ENCODE data around the gene CXCR1. TPM values are rescaled to one million over a fixed set of nuclear protein-coding genes. Genes with fewer than 3 reads are reported as not detected.

CXCR1 gene
- total RNA-seq, 1 donor from 2014 or later, result not detected

- H3K27ac Mint-ChIP-seq (ENCODE audit: unreplicated experiment), result no peak overlapping the region
Measured at GRCh38 chr2:218168016-218168415, 1.3 kb upstream of the CXCR1 start.

GRCh38 chr2:218162814-218163213 lies 3.9 kb downstream of the CXCR1 start:
- DNase-seq, result no peak
- H3K27me3 Mint-ChIP-seq (ENCODE audit: unreplicated experiment), result peaks cover 2% of the 10 kb centered on the region
- no peak overlapping the region for H3K4me3 Mint-ChIP-seq (ENCODE audit: unreplicated experiment)
- TF ChIP-seq CTCF (IDR thresholded peaks at IDR 0.05; ENCODE audit: partially characterized antibody, unreplicated experiment), result no peak
- H3K36me3 Mint-ChIP-seq (ENCODE audit: unreplicated experiment), result peaks cover 3% of the 10 kb centered on the region
- H3K9me3 Mint-ChIP-seq (ENCODE audit: unreplicated experiment), result no peaks in the 10 kb centered on the region
- H3K27ac Mint-ChIP-seq (ENCODE audit: unreplicated experiment), result no peak overlapping the region
- no peaks in the 10 kb centered on the region for H3K4me1 Mint-ChIP-seq (ENCODE audit: low read depth, unreplicated experiment)

More at GRCh38 chr2:218168016-218168415, 1.3 kb upstream of the CXCR1 start:
- H3K27me3 Mint-ChIP-seq (ENCODE audit: unreplicated experiment), result peaks cover 8% of the 10 kb centered on the region
- H3K36me3 Mint-ChIP-seq (ENCODE audit: unreplicated experiment), result peaks cover 3% of the 10 kb centered on the region
- TF ChIP-seq CTCF (IDR thresholded peaks at IDR 0.05; ENCODE audit: partially characterized antibody, unreplicated experiment), result no peak
- no peak overlapping the region for H3K4me3 Mint-ChIP-seq (ENCODE audit: unreplicated experiment)
- no peaks in the 10 kb centered on the region for H3K9me3 Mint-ChIP-seq (ENCODE audit: unreplicated experiment)
- no peaks in the 10 kb centered on the region for H3K4me1 Mint-ChIP-seq (ENCODE audit: low read depth, unreplicated experiment)
- DNase-seq, result no peak

- peaks cover 2% of the 10 kb centered on the region for H3K27me3 Mint-ChIP-seq (ENCODE audit: unreplicated experiment)
- H3K27ac Mint-ChIP-seq (ENCODE audit: unreplicated experiment), result no peak overlapping the region
- no peaks in the 10 kb centered on the region for H3K9me3 Mint-ChIP-seq (ENCODE audit: unreplicated experiment)
- H3K36me3 Mint-ChIP-seq (ENCODE audit: unreplicated experiment), result peaks cover 3% of the 10 kb centered on the region
- no peaks in the 10 kb centered on the region for H3K4me1 Mint-ChIP-seq (ENCODE audit: low read depth, unreplicated experiment)
- no peak overlapping the region for H3K4me3 Mint-ChIP-seq (ENCODE audit: unreplicated experiment)
- no peak for TF ChIP-seq CTCF (IDR thresholded peaks at IDR 0.05; ENCODE audit: partially characterized antibody, unreplicated experiment)
- DNase-seq, result no peak
Measured at GRCh38 chr2:218161644-218162043, 5.1 kb downstream of the CXCR1 start.

- H3K27me3 Mint-ChIP-seq (ENCODE audit: unreplicated experiment), result peaks cover 2% of the 10 kb centered on the region
- H3K36me3 Mint-ChIP-seq (ENCODE audit: unreplicated experiment), result no peaks in the 10 kb centered on the region
- DNase-seq, result no peak
- H3K4me1 Mint-ChIP-seq (ENCODE audit: low read depth, unreplicated experiment), result no peaks in the 10 kb centered on the region
- H3K4me3 Mint-ChIP-seq (ENCODE audit: unreplicated experiment), result no peak overlapping the region
- H3K9me3 Mint-ChIP-seq (ENCODE audit: unreplicated experiment), result no peaks in the 10 kb centered on the region
- TF ChIP-seq CTCF (IDR thresholded peaks at IDR 0.05; ENCODE audit: partially characterized antibody, unreplicated experiment), result no peak
- no peak overlapping the region for H3K27ac Mint-ChIP-seq (ENCODE audit: unreplicated experiment)
Measured at GRCh38 chr2:218155953-218156479, 10.7 kb downstream of the CXCR1 start.

- H3K36me3 Mint-ChIP-seq (ENCODE audit: unreplicated experiment), result no peaks in the 10 kb centered on the region
- peaks cover 2% of the 10 kb centered on the region for H3K27me3 Mint-ChIP-seq (ENCODE audit: unreplicated experiment)
- peaks cover 1% of the 10 kb centered on the region for H3K9me3 Mint-ChIP-seq (ENCODE audit: unreplicated experiment)
- no peak for DNase-seq
- TF ChIP-seq CTCF (IDR thresholded peaks at IDR 0.05; ENCODE audit: partially characterized antibody, unreplicated experiment), result no peak
- no peaks in the 10 kb centered on the region for H3K4me1 Mint-ChIP-seq (ENCODE audit: low read depth, unreplicated experiment)
- no peak overlapping the region for H3K4me3 Mint-ChIP-seq (ENCODE audit: unreplicated experiment)
- H3K27ac Mint-ChIP-seq (ENCODE audit: unreplicated experiment), result no peak overlapping the region
Measured at GRCh38 chr2:218152777-218153176, 14.0 kb downstream of the CXCR1 start.

Data from glutamatergic neuron (in vitro differentiated cells).